ENCODE data around the gene KLHL8.
"Not testable (repeated sequence)": the region's sequence is repeated elsewhere in the genome, so short reads cannot be mapped to it uniquely, and the experiment has no call there.

Gene KLHL8

GRCh38 chr4:87225936-87226335 lies 5.5 kb upstream of the KLHL8 start:
- DNase-seq = no peak

- DNase-seq = no peak
Observed at GRCh38 chr4:87224141-87224923, 3.9 kb upstream of the KLHL8 start.

GRCh38 chr4:87219632-87220093 lies 755 bp downstream of the KLHL8 start:
- DNase-seq = peak; percentile 66

GRCh38 chr4:87217235-87217763 lies 3.1 kb downstream of the KLHL8 start:
- not testable (repeated sequence) for DNase-seq

GRCh38 chr4:87216469-87216868 lies 3.9 kb downstream of the KLHL8 start:
- no peak for DNase-seq

GRCh38 chr4:87213421-87214075 lies 6.9 kb downstream of the KLHL8 start:
- no peak for DNase-seq

GRCh38 chr4:87211249-87211952 lies 9.0 kb downstream of the KLHL8 start:
- DNase-seq = no peak

GRCh38 chr4:87209696-87210095 lies 10.7 kb downstream of the KLHL8 start:
- peak; percentile 29 for DNase-seq

- DNase-seq = no peak
Observed at GRCh38 chr4:87209182-87209581, 11.2 kb downstream of the KLHL8 start.

- no peak for DNase-seq
Observed at GRCh38 chr4:87204559-87204958, 15.9 kb downstream of the KLHL8 start.

- DNase-seq = no peak
Observed at GRCh38 chr4:87196927-87197326, 23.5 kb downstream of the KLHL8 start.

GRCh38 chr4:87196146-87196545 lies 24.3 kb downstream of the KLHL8 start:
- DNase-seq = no peak

GRCh38 chr4:87193958-87194675 lies 26.3 kb downstream of the KLHL8 start:
- no peak for DNase-seq

GRCh38 chr4:87192145-87192919 lies 28.1 kb downstream of the KLHL8 start:
- DNase-seq = no peak

GRCh38 chr4:87188932-87189331 lies 31.5 kb downstream of the KLHL8 start:
- no peak for DNase-seq

- DNase-seq = no peak
Observed at GRCh38 chr4:87188048-87188447, 32.4 kb downstream of the KLHL8 start.

- no peak for DNase-seq
Observed at GRCh38 chr4:87185146-87185870, 35.1 kb downstream of the KLHL8 start.

GRCh38 chr4:87180767-87181166 lies 39.7 kb downstream of the KLHL8 start:
- DNase-seq = no peak

- DNase-seq = no peak
Observed at GRCh38 chr4:87179751-87180150, 40.7 kb downstream of the KLHL8 start.

- no peak for DNase-seq
Observed at GRCh38 chr4:87174672-87175071, 45.7 kb downstream of the KLHL8 start.

- DNase-seq = no peak
Observed at GRCh38 chr4:87171944-87172343, 48.5 kb downstream of the KLHL8 start.

All from activated CD4-positive, alpha-beta T cell treated with anti-CD3 and anti-CD28 coated beads for 48 hours (primary cell).